ENCODE results near the gene TNS1. TPM values are rescaled to one million over a fixed set of nuclear protein-coding genes. Genes with fewer than 3 reads are reported as not detected.

Gene TNS1
- total RNA-seq, 1 experiment from 2014 or later = 6.2 TPM

GRCh38 chr2:218041302-218042168 lies 38.7 kb upstream of the TNS1 start:
- DNase-seq (ENCODE audit: low read depth, low spot score) (no peak), ATAC-seq (no peak)
- Histone ChIP-seq H3K4me2 (ENCODE audit: low read length) (no peak overlapping the region), H3K27ac (ENCODE audit: low read depth, low read length) (no peak overlapping the region), H3K27me3 (ENCODE audit: insufficient read depth, low read length) (peaks cover 35% of the 10 kb centered on the region), H3K79me2 (ENCODE audit: insufficient read depth, low read length) (no peaks in the 10 kb centered on the region), H3K9ac (ENCODE audit: low read length) (no peak overlapping the region), H3K4me1 (ENCODE audit: control insufficient read depth in 1 of 2, insufficient read depth in 2 of 2, low read length in 2 of 2) (no peaks in the 10 kb centered on the region), H3K9me3 (ENCODE audit: control insufficient read depth in 1 of 2, insufficient read depth in 1 of 2, low read depth in 1 of 2, low read length in 2 of 2) (peaks cover 0 to 5% of the 10 kb centered on the region in 2 experiments; a peak in 2 of 4 replicates), H3K9me2 (ENCODE audit: insufficient read depth) (no peaks in the 10 kb centered on the region), H3K36me3 (ENCODE audit: control insufficient read depth in 1 of 2, insufficient read depth in 2 of 2, low read length in 2 of 2) (no peaks in the 10 kb centered on the region), H2AFZ (ENCODE audit: low read depth, low read length, poor library complexity, severe bottlenecking) (no peak overlapping the region), H3K4me3 (replicated peaks in 1 of 2; ENCODE audit: low read depth in 1 of 2, low read length in 2 of 2) (no peak overlapping the region), H4K20me1 (ENCODE audit: insufficient read depth) (no peaks in the 10 kb centered on the region)
- BruUV-seq (replicated peaks) = no TSS peak
- RAD21 ChIA-PET (ENCODE audit: low non-redundant PET in 1 of 2, low total read pairs in 2 of 2, uncharacterized antibody in 2 of 2, unreplicated experiment in 2 of 2) = no interaction called here
- CTCF ChIA-PET = no interaction called here
- TF ChIP-seq JUND (IDR thresholded peaks at IDR 0.05) (no peak), EZH2 (IDR thresholded peaks at IDR 0.05) (no peak), TCF7L2 (IDR thresholded peaks at IDR 0.05; ENCODE audit: borderline replicate concordance, extremely low read depth, insufficient read depth, insufficient read length) (no peak), SP1 (IDR thresholded peaks at IDR 0.05; ENCODE audit: low read depth) (no peak), POLR2A (IDR thresholded peaks at IDR 0.05; ENCODE audit: borderline replicate concordance, extremely low read depth, insufficient read depth, insufficient read length) (no peak), ELF1 (IDR thresholded peaks at IDR 0.05; ENCODE audit: borderline replicate concordance, low read depth) (no peak), ZBTB33 (IDR thresholded peaks at IDR 0.05; ENCODE audit: extremely low read depth, insufficient replicate concordance, low read length) (no peak), SRF (IDR thresholded peaks at IDR 0.05; ENCODE audit: low read depth) (no peak), ZNF274 (IDR thresholded peaks at IDR 0.05; ENCODE audit: low read depth, low read length) (no peak), CTCF (IDR thresholded peaks at IDR 0.05 in 2 of 3, conservative IDR thresholded peaks at IDR 0.05 in 1 of 3; ENCODE audit: borderline replicate concordance in 1 of 3, insufficient read depth in 1 of 3, low read depth in 2 of 3, low read length in 2 of 3) (no peak), RAD21 (IDR thresholded peaks at IDR 0.05; ENCODE audit: low read depth) (no peak), REST (IDR thresholded peaks at IDR 0.05; ENCODE audit: low read depth) (no peak), EZH2phosphoT487 (IDR thresholded peaks at IDR 0.05; ENCODE audit: borderline replicate concordance) (no peak), POLR2AphosphoS5 (IDR thresholded peaks at IDR 0.05; ENCODE audit: low read depth, low read length) (no peak), EGR1 (IDR thresholded peaks at IDR 0.05; ENCODE audit: low read depth) (no peak), CEBPB (IDR thresholded peaks at IDR 0.05; ENCODE audit: low read depth) (no peak), SIN3A (IDR thresholded peaks at IDR 0.05; ENCODE audit: low read depth) (no peak)
- POLR2A ChIA-PET = no interaction called here
- intact Hi-C loops (cut with micrococcal nuclease) = no loop called here

Data from HCT116 (cell line).